GM10266 (cell line): ENCODE measurements around the gene PTRH2.
A peak's percentile ranks its signal among the peaks of the same experiment; 100 is the strongest.
"Not testable (repeated sequence)": the region's sequence is repeated elsewhere in the genome, so short reads cannot be mapped to it uniquely, and the experiment has no call there.

Experiments
- DNase-seq: peaks from one replicate; pipeline ENCODE4 v3.0.0; 2012; ENCODE audit errors: extremely low spot score
- TF ChIP-seq, protein P1 (sequence below): IDR thresholded peaks from 2 replicates; pipeline ENCODE4 v1.5.1; 2012; ENCODE audit warnings: mild to moderate bottlenecking, low read depth; ENCODE audit not compliant: control insufficient read depth, insufficient read depth; ENCODE audit errors: missing control alignments

The PTRH2 gene

DNA sequence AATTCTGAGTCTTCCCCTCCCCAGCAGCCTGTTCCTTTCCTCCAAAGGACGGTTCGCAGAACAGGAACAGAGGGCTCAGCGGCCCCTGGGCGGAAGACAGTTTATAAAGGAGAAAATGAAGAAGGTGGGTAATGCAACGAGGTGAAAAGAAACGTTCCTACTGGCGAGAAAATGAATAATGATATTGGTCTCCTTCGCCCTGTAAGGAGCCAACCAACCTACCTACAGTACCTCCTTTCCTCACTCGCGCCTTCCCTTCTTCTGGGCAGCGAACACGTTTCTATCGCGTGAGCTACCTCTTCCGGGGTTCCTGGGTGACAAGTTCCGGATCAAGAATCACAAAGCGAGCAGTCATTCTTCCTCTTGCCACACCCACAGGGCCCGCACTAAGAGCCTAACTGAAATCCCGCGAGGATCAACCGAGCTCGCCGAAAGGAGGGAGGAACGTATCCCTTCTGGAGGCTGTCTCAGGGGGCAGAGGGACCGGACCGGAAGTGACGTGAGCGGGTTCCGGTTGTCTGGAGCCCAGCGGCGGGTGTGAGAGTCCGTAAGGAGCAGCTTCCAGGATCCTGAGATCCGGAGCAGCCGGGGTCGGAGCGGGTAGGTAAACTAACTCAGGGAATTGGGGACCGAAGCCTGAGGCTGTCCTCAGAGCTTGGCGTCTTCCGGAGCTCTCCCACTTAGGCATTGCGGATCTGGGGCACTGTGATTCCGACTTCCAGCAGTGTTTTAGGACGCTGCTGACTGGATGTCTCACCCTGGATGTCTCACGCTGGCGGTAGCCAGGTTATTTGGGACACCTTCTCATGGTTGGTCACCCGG is at the start of gene PTRH2, which contains the start of gene VMP1:
Gene PTRH2 (minus strand): TSS at position 282 of the 822 bp plus-strand sequence. CDS start 9,452 bp downstream, outside the sequence.
Gene VMP1 (plus strand): TSS at position 506 of the 822 bp plus-strand sequence. CDS start 23,793 bp downstream, outside the sequence.
- DNase-seq: peak; percentile 93
- TF ChIP-seq, protein P1, sequence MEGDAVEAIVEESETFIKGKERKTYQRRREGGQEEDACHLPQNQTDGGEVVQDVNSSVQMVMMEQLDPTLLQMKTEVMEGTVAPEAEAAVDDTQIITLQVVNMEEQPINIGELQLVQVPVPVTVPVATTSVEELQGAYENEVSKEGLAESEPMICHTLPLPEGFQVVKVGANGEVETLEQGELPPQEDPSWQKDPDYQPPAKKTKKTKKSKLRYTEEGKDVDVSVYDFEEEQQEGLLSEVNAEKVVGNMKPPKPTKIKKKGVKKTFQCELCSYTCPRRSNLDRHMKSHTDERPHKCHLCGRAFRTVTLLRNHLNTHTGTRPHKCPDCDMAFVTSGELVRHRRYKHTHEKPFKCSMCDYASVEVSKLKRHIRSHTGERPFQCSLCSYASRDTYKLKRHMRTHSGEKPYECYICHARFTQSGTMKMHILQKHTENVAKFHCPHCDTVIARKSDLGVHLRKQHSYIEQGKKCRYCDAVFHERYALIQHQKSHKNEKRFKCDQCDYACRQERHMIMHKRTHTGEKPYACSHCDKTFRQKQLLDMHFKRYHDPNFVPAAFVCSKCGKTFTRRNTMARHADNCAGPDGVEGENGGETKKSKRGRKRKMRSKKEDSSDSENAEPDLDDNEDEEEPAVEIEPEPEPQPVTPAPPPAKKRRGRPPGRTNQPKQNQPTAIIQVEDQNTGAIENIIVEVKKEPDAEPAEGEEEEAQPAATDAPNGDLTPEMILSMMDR: no peak

- TF ChIP-seq, protein P1: no peak
- no peak for DNase-seq
Observed at GRCh38 chr17:59756236-59756818, 49.1 kb upstream of the PTRH2 start.

DNA sequence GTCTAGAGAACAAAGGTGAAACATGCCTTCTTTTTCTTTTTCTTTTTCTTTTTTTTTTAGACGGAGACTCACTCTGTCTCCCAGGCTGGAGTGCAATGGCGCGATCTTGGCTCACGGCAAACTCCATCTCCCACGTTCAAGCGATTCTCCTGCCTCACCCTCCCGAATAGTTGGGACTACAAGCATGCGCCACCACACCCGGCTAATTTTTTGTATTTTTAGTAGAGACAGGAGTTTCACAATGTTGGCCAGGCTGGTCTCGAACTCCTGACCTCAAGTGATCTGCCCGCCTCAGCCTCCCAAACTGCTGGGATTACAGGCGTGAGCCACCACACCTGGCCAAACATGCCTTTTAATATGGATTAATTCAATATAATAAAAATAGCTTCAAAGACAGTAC is 47.8 kb upstream of the PTRH2 start:
- not testable (repeated sequence) for DNase-seq

DNA sequence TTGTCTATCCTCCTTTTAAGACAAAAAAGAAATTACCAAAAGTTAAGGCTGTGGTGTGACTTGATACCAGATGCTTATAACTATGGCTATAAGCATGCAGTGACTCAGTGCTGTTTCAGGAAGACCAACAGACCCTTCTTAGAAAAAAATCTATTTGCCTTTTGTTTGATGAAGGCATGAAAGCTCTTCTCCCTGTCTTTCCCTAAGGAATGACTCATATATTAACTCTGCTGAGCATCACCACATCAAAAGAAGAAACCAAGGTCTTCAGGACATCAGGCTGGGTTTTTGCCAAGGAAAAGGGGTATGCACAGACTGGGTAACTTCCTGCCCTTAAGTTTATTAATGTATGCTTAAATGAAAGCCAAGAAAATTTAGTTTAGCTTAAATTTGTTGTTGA is 47.3 kb upstream of the PTRH2 start:
- TF ChIP-seq, protein P1: no peak
- DNase-seq: no peak

DNA sequence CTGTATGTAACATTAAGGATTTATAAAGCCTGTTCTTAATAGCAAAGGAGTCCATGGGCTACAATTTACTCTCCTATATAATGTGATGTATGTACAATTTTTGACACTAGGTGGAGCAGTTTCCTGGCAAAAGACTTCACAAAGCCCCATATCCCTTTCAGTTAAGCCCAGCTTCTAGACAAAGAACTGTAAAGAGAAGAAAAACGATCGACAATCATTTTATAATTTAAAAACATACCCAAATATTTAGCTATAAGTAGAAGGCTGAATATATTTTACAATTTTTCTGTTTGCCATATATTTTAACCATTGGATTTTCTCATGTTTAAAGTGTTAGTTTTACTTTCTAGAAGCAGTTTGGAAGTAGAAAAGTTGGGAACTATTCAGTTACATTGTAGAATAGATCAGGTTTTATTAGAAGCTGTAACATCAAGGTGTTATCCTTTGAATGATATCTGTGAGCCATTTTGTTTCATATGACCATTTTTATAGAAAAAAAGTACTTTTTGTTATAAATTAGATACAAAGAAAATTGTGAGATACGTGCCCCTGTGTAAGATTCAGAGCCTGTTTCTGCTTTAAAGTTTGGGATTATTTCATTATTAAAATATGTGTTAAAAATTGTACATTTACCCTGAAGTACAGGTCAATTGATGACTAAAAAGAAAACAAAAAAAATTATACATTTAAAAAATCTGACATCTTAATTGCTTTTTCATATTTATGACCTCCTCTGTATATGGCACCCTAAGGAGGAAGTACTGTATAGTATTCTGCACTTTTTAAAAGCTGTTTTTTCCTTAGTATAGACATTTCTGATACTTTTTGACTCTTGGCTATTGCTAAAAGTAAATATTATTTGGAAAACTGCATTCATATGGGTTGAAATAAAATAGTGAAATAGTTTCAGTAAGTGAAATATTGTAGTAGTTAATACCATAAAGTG is 46.6 kb upstream of the PTRH2 start:
- DNase-seq: peak; percentile 52
- TF ChIP-seq, protein P1: peak; percentile 57

DNA sequence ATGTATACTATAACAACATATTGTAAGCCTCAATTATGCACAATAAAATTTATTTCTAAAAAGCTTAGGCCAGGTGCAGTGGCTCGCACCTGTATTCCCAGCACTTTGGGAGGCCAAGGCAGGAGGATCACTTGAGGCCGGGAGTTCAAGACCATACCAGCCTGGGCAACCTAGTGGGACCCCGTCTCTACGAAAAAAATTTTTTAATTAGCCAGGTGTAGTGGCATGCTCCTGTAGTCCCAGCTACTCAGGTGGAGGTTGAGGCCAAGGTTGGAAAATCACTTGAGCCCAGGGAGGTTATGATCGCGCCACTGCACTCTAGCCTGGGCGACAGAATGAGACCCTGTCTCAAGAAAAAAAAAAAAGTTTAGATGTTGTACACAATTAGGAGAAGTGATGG is 45.7 kb upstream of the PTRH2 start:
- TF ChIP-seq, protein P1: no peak
- no peak for DNase-seq

DNA sequence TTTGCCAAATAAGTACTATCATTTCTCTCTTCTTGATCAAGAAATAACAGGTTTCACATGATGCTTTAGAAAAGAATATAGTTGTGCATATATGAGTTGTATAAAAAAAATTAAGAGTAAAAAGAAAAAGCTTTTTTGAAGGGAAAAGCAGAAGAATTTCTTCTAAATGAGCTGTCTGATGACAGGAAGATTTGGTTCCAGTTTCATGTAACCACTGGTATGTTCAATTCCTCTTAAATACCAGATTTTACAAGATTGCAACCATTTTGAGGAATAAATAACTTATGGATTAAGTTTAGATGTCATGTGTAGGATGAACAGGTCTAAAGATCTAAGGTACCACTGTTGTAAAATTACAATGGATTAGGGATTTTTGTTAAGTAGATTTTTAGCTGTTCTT is 45.2 kb upstream of the PTRH2 start:
- no peak for DNase-seq
- TF ChIP-seq, protein P1: no peak
